Neuronal stem cell (in vitro differentiated cells): ENCODE measurements around the gene TRPM3.

ENCODE experiments used
- DNase-seq: peaks from one replicate; pipeline ENCODE4 v3.0.0-alpha.2; 2013; ENCODE audit warnings: low spot score
- H2AFZ ChIP-seq: one replicate; pipeline ENCODE4 v1.6.1; 2013; ENCODE audit warnings: mild to moderate bottlenecking, low read length, inconsistent platforms
- H2AK5ac ChIP-seq: 2 replicates; pipeline ENCODE4 v1.6.1; 2013; ENCODE audit warnings: low read depth, mild to moderate bottlenecking, inconsistent platforms, low read length, moderate library complexity, mixed read lengths
- H2BK120ac ChIP-seq: 2 replicates; pipeline ENCODE4 v1.6.1; 2013; ENCODE audit warnings: low read depth, mild to moderate bottlenecking, inconsistent platforms, low read length, moderate library complexity, mixed read lengths
- H2BK12ac ChIP-seq: one replicate; pipeline ENCODE4 v1.6.1; 2013; ENCODE audit warnings: low read length, inconsistent platforms
- H2BK15ac ChIP-seq: 2 replicates; pipeline ENCODE4 v1.6.1; 2013; ENCODE audit warnings: mild to moderate bottlenecking, low read length, inconsistent platforms, mixed read lengths
- H2BK5ac ChIP-seq: one replicate; pipeline ENCODE4 v1.6.1; 2013; ENCODE audit warnings: inconsistent platforms, mild to moderate bottlenecking, low read length, moderate library complexity
- H3K14ac ChIP-seq: one replicate; pipeline ENCODE4 v1.6.1; 2013; ENCODE audit warnings: low read length, inconsistent platforms
- H3K18ac ChIP-seq: 2 replicates; pipeline ENCODE4 v1.6.1; 2013; ENCODE audit warnings: low read length, inconsistent platforms
- H3K23ac ChIP-seq: 2 replicates; pipeline ENCODE4 v1.6.1; 2013; ENCODE audit warnings: low read depth, mild to moderate bottlenecking, mixed read lengths, low read length, inconsistent platforms; ENCODE audit not compliant: poor library complexity
- H3K27ac ChIP-seq: replicated peaks from 3 replicates; pipeline ENCODE4 v1.5.1; 2013; ENCODE audit warnings: low read length, inconsistent platforms
- H3K27me3 ChIP-seq, 3 experiments: 2 replicates each; pipeline ENCODE4 v1.6.1; 2013; ENCODE audit warnings: low read length in 3 of 3, mild to moderate bottlenecking in 2 of 3, inconsistent platforms in 1 of 3, low read depth in 1 of 3, mixed read lengths in 1 of 3, moderate library complexity in 1 of 3; ENCODE audit not compliant: control insufficient read depth in 3 of 3, insufficient read depth in 3 of 3
- H3K36me3 ChIP-seq, 2 donors: replicated peaks in 1 of 2; 2 replicates each; pipeline ENCODE4 v1.6.1; 2013; ENCODE audit warnings: low read length in 2 of 2; ENCODE audit not compliant: control insufficient read depth in 2 of 2, insufficient read depth in 2 of 2
- H3K4ac ChIP-seq: 2 replicates; pipeline ENCODE4 v1.6.1; 2013; ENCODE audit warnings: inconsistent platforms, mild to moderate bottlenecking, low read length, moderate library complexity
- H3K4me1 ChIP-seq, 2 donors: 1 replicate in 1 of 2; 2 replicates in 1 of 2; pipeline ENCODE4 v1.6.1; 2013; ENCODE audit warnings: low read length in 2 of 2, low read depth in 1 of 2; ENCODE audit not compliant: control insufficient read depth in 2 of 2, insufficient read depth in 1 of 2
- H3K4me2 ChIP-seq: one replicate; pipeline ENCODE4 v1.6.1; 2013; ENCODE audit warnings: mild to moderate bottlenecking, low read length, inconsistent platforms; ENCODE audit not compliant: insufficient read depth, poor library complexity, severe bottlenecking
- H3K4me3 ChIP-seq, 2 donors: 2 replicates each; pipeline ENCODE4 v1.5.1; 2013; ENCODE audit warnings: low read length in 2 of 2, mild to moderate bottlenecking in 2 of 2, inconsistent platforms in 1 of 2, moderate library complexity in 1 of 2
- H3K79me1 ChIP-seq: one replicate; pipeline ENCODE4 v1.6.1; 2013; ENCODE audit warnings: low read depth, mild to moderate bottlenecking, inconsistent platforms, low read length, moderate library complexity
- H3K9ac ChIP-seq: one replicate; pipeline ENCODE4 v1.6.1; 2013; ENCODE audit warnings: mild to moderate bottlenecking, low read depth, low read length, inconsistent platforms; ENCODE audit not compliant: poor library complexity
- H3K9me3 ChIP-seq, 2 donors: replicated peaks in 1 of 2; 2 replicates each; pipeline versions ENCODE3 to v1.6.1; 2013; ENCODE audit warnings: low read length in 2 of 2, mild to moderate bottlenecking in 2 of 2, inconsistent platforms in 1 of 2, low read depth in 1 of 2, mixed read lengths in 1 of 2, moderate library complexity in 1 of 2; ENCODE audit not compliant: control insufficient read depth in 2 of 2, insufficient read depth in 1 of 2
- H4K8ac ChIP-seq: one replicate; pipeline ENCODE4 v1.6.1; 2013; ENCODE audit warnings: low read depth, mild to moderate bottlenecking, inconsistent platforms, low read length, moderate library complexity
- H4K91ac ChIP-seq: one replicate; pipeline ENCODE4 v1.6.1; 2013; ENCODE audit warnings: low read length, low read depth, mild to moderate bottlenecking, inconsistent platforms; ENCODE audit not compliant: poor library complexity
- WGBS, 2 donors: extraction: QIAGEN DNeasy Blood & Tissue Kit; methylation state at CpG; one replicate each; pipeline ENCODE4 v1.1.7; 2013; ENCODE audit warnings: missing lambda C conversion rate in 2 of 2, mixed read lengths in 1 of 2; ENCODE audit not compliant: insufficient read length in 2 of 2, insufficient replicate concordance in 1 of 2; ENCODE audit errors: extremely low coverage in 2 of 2; 5-methylcytosine and 5-hydroxymethylcytosine counted together

TRPM3 gene

GRCh38 chr9:70874451-70874850, 247.0 kb downstream of the TRPM3 start:
- DNase-seq: no peak
- Histone ChIP-seq H2BK15ac (no peak overlapping the region), H2BK12ac (no peak overlapping the region), H3K79me1 (no peaks in the 10 kb centered on the region), H3K18ac (no peak overlapping the region), H4K8ac (no peak overlapping the region), H2AK5ac (no peak overlapping the region), H2BK120ac (no peak overlapping the region), H2BK5ac (no peak overlapping the region), H3K4ac (no peak overlapping the region), H3K9me3 (peaks cover 0 to 4% of the 10 kb centered on the region in 2 donors), H3K23ac (no peak overlapping the region), H3K4me3 (no peak overlapping the region), H3K36me3 (no peaks in the 10 kb centered on the region), H4K91ac (no peak overlapping the region), H2AFZ (no peak overlapping the region), H3K14ac (no peak overlapping the region), H3K4me1 (no peaks in the 10 kb centered on the region), H3K4me2 (no peak overlapping the region), H3K27ac (no peak overlapping the region), H3K9ac (no peak overlapping the region), H3K27me3 (peaks cover 0 to 2% (median 0%) of the 10 kb centered on the region in 3 experiments)
- no CpG with 5 or more reads among the region's 1 CpG for WGBS, 2 donors

- WGBS, 2 donors: no CpG with 5 or more reads among the region's 2 CpGs
- H2BK15ac ChIP-seq: no peak overlapping the region
Observed at GRCh38 chr9:70873506-70873905, 247.9 kb downstream of the TRPM3 start.

GRCh38 chr9:70868661-70869652, 252.5 kb downstream of the TRPM3 start:
- Histone ChIP-seq H2BK120ac (no peak overlapping the region), H3K27ac (no peak overlapping the region), H3K14ac (no peak overlapping the region), H2BK12ac (no peak overlapping the region), H2BK15ac (no peak overlapping the region), H3K36me3 (no peaks in the 10 kb centered on the region), H3K27me3 (no peaks in the 10 kb centered on the region), H4K8ac (no peak overlapping the region), H3K4me3 (no peak overlapping the region), H3K79me1 (peaks cover 1% of the 10 kb centered on the region), H3K4ac (no peak overlapping the region), H2AFZ (no peak overlapping the region), H3K9me3 (peaks cover 0 to 4% of the 10 kb centered on the region in 2 donors), H3K9ac (no peak overlapping the region), H3K4me2 (no peak overlapping the region), H4K91ac (no peak overlapping the region), H3K23ac (no peak overlapping the region), H2AK5ac (no peak overlapping the region), H2BK5ac (no peak overlapping the region), H3K18ac (no peak overlapping the region), H3K4me1 (peaks cover 3 to 5% of the 10 kb centered on the region in 2 donors)
- WGBS, 2 donors: no CpG with 5 or more reads among the region's 15 CpGs
- DNase-seq: no peak

More at GRCh38 chr9:70873506-70873905, 247.9 kb downstream of the TRPM3 start:
- Histone ChIP-seq H3K23ac (no peak overlapping the region), H3K27ac (no peak overlapping the region), H4K8ac (no peak overlapping the region), H2BK12ac (no peak overlapping the region), H3K4me3 (no peak overlapping the region), H3K79me1 (no peaks in the 10 kb centered on the region), H3K18ac (no peak overlapping the region), H4K91ac (no peak overlapping the region), H2AK5ac (no peak overlapping the region), H3K4ac (no peak overlapping the region), H3K9me3 (peaks cover 0 to 4% of the 10 kb centered on the region in 2 donors), H3K4me2 (no peak overlapping the region), H2BK5ac (no peak overlapping the region), H2AFZ (no peak overlapping the region), H3K4me1 (no peaks in the 10 kb centered on the region), H3K9ac (no peak overlapping the region), H3K27me3 (no peaks in the 10 kb centered on the region), H3K36me3 (no peaks in the 10 kb centered on the region), H3K14ac (no peak overlapping the region), H2BK120ac (no peak overlapping the region)
- no peak for DNase-seq

GRCh38 chr9:70868041-70868440, 253.4 kb downstream of the TRPM3 start:
- no peak overlapping the region for H3K4me2 ChIP-seq
- H3K27me3 ChIP-seq: no peaks in the 10 kb centered on the region
- H3K27ac ChIP-seq: no peak overlapping the region
- peaks cover 0 to 4% of the 10 kb centered on the region in 2 donors for H3K9me3 ChIP-seq
- H2BK120ac ChIP-seq: no peak overlapping the region
- H3K9ac ChIP-seq: no peak overlapping the region
- peaks cover 1% of the 10 kb centered on the region for H3K79me1 ChIP-seq
- no peak overlapping the region for H4K91ac ChIP-seq
- no peak overlapping the region for H3K18ac ChIP-seq
- peaks cover 3 to 5% of the 10 kb centered on the region in 2 donors for H3K4me1 ChIP-seq
- no peak overlapping the region for H3K14ac ChIP-seq
- no peak overlapping the region for H2BK12ac ChIP-seq
- H4K8ac ChIP-seq: no peak overlapping the region
- no peak overlapping the region for H2BK5ac ChIP-seq
- H2BK15ac ChIP-seq: no peak overlapping the region
- WGBS, 2 donors: no CpG with 5 or more reads among the region's 1 CpG
- H3K4ac ChIP-seq: no peak overlapping the region
- H3K36me3 ChIP-seq: no peaks in the 10 kb centered on the region
- H3K23ac ChIP-seq: no peak overlapping the region
- H2AFZ ChIP-seq: no peak overlapping the region
- no peak overlapping the region for H3K4me3 ChIP-seq
- DNase-seq: no peak
- no peak overlapping the region for H2AK5ac ChIP-seq
